Parathyroid adenoma (tissue), 2 donors: ENCODE results near the gene HMGCR.

ENCODE experiments used
- H2AFZ ChIP-seq: fragments of 300-600 bp; sonication (generic); one replicate; pipeline ENCODE4 v1.7.0; 2017; ENCODE audit warnings: antibody characterized with exemption, mild to moderate bottlenecking
- H3K27ac ChIP-seq: fragments of 300-600 bp; sonication (generic); one replicate; pipeline ENCODE4 v1.7.0; 2017
- H3K27me3 ChIP-seq: fragments of 300-600 bp; sonication (generic); one replicate; pipeline ENCODE4 v1.7.0; 2017; ENCODE audit warnings: low read length; ENCODE audit not compliant: control insufficient read depth, insufficient read depth
- H3K36me3 ChIP-seq: fragments of 300-600 bp; sonication (generic); one replicate; pipeline ENCODE4 v1.7.0; 2017; ENCODE audit warnings: low read length; ENCODE audit not compliant: control insufficient read depth, insufficient read depth
- H3K4me1 ChIP-seq: fragments of 300-600 bp; sonication (generic); one replicate; pipeline ENCODE4 v1.7.0; 2017; ENCODE audit warnings: control low read depth
- H3K4me2 ChIP-seq: fragments of 300-600 bp; sonication (generic); one replicate; pipeline ENCODE4 v1.7.0; 2017; ENCODE audit warnings: low read length
- H3K4me3 ChIP-seq: fragments of 300-600 bp; sonication (generic); one replicate; pipeline ENCODE4 v1.7.0; 2017; ENCODE audit warnings: low read depth, low read length
- H3K79me2 ChIP-seq: fragments of 300-600 bp; sonication (generic); one replicate; pipeline ENCODE4 v1.7.0; 2017; ENCODE audit warnings: control low read depth
- H3K9ac ChIP-seq: fragments of 300-600 bp; sonication (generic); one replicate; pipeline ENCODE4 v1.7.0; 2017; ENCODE audit warnings: mild to moderate bottlenecking
- H3K9me3 ChIP-seq: fragments of 300-600 bp; sonication (generic); one replicate; pipeline ENCODE4 v1.7.0; 2017; ENCODE audit warnings: low read length; ENCODE audit not compliant: control insufficient read depth
- TF ChIP-seq, protein P1 (sequence below): fragments of 300-600 bp; sonication (generic); IDR thresholded peaks from one replicate; pipeline ENCODE4 v1.7.0; 2017; ENCODE audit warnings: antibody characterized with exemption, mild to moderate bottlenecking
- donor health status: primary hyperparathyroidism.

HMGCR gene

DNA sequence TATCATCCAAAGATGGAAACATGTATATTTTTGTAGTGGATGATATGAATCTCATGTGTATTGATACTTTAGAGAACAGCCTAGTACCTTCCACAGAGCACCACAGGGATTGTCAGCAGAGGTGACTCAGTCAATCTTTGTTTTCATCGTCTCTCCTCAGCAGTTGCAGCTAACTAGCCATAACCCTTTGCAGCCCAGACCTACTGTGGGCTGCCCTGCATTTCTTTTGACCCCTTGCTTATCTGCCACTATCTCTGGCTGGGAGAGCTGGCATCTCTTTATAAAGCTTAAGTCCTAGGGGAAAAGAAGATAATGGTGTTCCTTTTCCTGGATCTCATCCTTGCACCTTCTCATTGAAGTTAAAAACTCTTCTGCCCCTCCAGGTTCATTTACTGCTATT is 28.7 kb downstream of the HMGCR start:
- Histone ChIP-seq H3K36me3 (no peaks in the 10 kb centered on the region), H3K9me3 (no peaks in the 10 kb centered on the region), H3K4me3 (no peak overlapping the region), H2AFZ (no peak overlapping the region), H3K4me2 (no peak overlapping the region), H3K79me2 (no peaks in the 10 kb centered on the region), H3K27me3 (no peaks in the 10 kb centered on the region), H3K27ac (no peak overlapping the region), H3K9ac (no peak overlapping the region), H3K4me1 (no peaks in the 10 kb centered on the region)
- TF ChIP-seq, protein P1, sequence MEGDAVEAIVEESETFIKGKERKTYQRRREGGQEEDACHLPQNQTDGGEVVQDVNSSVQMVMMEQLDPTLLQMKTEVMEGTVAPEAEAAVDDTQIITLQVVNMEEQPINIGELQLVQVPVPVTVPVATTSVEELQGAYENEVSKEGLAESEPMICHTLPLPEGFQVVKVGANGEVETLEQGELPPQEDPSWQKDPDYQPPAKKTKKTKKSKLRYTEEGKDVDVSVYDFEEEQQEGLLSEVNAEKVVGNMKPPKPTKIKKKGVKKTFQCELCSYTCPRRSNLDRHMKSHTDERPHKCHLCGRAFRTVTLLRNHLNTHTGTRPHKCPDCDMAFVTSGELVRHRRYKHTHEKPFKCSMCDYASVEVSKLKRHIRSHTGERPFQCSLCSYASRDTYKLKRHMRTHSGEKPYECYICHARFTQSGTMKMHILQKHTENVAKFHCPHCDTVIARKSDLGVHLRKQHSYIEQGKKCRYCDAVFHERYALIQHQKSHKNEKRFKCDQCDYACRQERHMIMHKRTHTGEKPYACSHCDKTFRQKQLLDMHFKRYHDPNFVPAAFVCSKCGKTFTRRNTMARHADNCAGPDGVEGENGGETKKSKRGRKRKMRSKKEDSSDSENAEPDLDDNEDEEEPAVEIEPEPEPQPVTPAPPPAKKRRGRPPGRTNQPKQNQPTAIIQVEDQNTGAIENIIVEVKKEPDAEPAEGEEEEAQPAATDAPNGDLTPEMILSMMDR: no peak

DNA sequence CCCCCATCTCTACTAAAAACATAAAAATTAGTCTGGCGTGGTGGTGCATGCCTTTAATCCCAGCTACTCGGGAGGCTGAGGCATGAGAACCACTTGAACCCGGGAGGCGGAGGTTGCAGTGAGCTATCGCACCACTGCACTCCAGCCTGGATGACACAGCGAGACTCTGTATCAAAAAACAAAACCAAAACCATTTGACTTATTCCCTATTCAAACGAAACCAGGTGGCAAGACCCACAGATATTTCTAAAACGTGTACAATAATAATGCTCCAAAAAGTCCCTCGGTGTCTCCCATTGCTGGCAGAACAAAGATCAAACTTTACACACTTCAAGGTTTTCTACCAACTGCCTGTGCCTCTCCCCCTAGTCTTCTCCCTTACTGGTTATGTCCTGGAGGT is 29.8 kb downstream of the HMGCR start:
- H3K9me3 ChIP-seq: no peaks in the 10 kb centered on the region
- TF ChIP-seq, protein P1: no peak
- no peaks in the 10 kb centered on the region for H3K36me3 ChIP-seq
- no peak overlapping the region for H3K27ac ChIP-seq
- H3K4me2 ChIP-seq: no peak overlapping the region
- no peaks in the 10 kb centered on the region for H3K79me2 ChIP-seq
- no peak overlapping the region for H3K4me3 ChIP-seq
- no peaks in the 10 kb centered on the region for H3K27me3 ChIP-seq
- H3K9ac ChIP-seq: no peak overlapping the region
- no peak overlapping the region for H2AFZ ChIP-seq
- no peaks in the 10 kb centered on the region for H3K4me1 ChIP-seq

- Histone ChIP-seq H3K9ac (no peak overlapping the region), H3K79me2 (no peaks in the 10 kb centered on the region), H2AFZ (no peak overlapping the region), H3K36me3 (no peaks in the 10 kb centered on the region), H3K27me3 (no peaks in the 10 kb centered on the region), H3K4me1 (no peaks in the 10 kb centered on the region), H3K4me2 (no peak overlapping the region), H3K4me3 (no peak overlapping the region), H3K27ac (no peak overlapping the region), H3K9me3 (no peaks in the 10 kb centered on the region)
- TF ChIP-seq, protein P1: no peak
These were observed 30.4 kb downstream of the HMGCR start for GRCh38 chr5:75367401-75367800.

- H3K27ac ChIP-seq: no peak overlapping the region
- H3K9me3 ChIP-seq: no peaks in the 10 kb centered on the region
- no peak overlapping the region for H2AFZ ChIP-seq
- H3K4me2 ChIP-seq: no peak overlapping the region
- H3K36me3 ChIP-seq: no peaks in the 10 kb centered on the region
- no peaks in the 10 kb centered on the region for H3K4me1 ChIP-seq
- H3K4me3 ChIP-seq: no peak overlapping the region
- no peaks in the 10 kb centered on the region for H3K27me3 ChIP-seq
- H3K9ac ChIP-seq: no peak overlapping the region
- TF ChIP-seq, protein P1: no peak
- no peaks in the 10 kb centered on the region for H3K79me2 ChIP-seq
These were observed 31.4 kb downstream of the HMGCR start for GRCh38 chr5:75368391-75368790.

- Histone ChIP-seq H3K79me2 (no peaks in the 10 kb centered on the region), H3K9me3 (no peaks in the 10 kb centered on the region), H3K27ac (no peak overlapping the region), H3K4me2 (no peak overlapping the region), H2AFZ (no peak overlapping the region), H3K4me3 (no peak overlapping the region), H3K27me3 (no peaks in the 10 kb centered on the region), H3K4me1 (no peaks in the 10 kb centered on the region), H3K36me3 (no peaks in the 10 kb centered on the region), H3K9ac (no peak overlapping the region)
- TF ChIP-seq, protein P1: no peak
These were observed 36.8 kb downstream of the HMGCR start for GRCh38 chr5:75373862-75374261.
